ENCODE measurements around the gene FOXN3. TPM values are rescaled to one million over a fixed set of nuclear protein-coding genes. Genes with fewer than 3 reads are reported as not detected.

FOXN3 gene
- total RNA-seq, 1 donor from 2014 or later = 74.7 TPM

- no peak for DNase-seq
Measured at GRCh38 chr14:89359477-89360222, 57.4 kb downstream of the FOXN3 start.

GRCh38 chr14:89357655-89358297, 59.3 kb downstream of the FOXN3 start:
- no peak for DNase-seq

GRCh38 chr14:89356927-89357326, 60.1 kb downstream of the FOXN3 start:
- DNase-seq = no peak

GRCh38 chr14:89356496-89356895, 60.5 kb downstream of the FOXN3 start:
- DNase-seq = no peak

- no peak for DNase-seq
Measured at GRCh38 chr14:89353766-89354113, 63.3 kb downstream of the FOXN3 start.

- DNase-seq = no peak
Measured at GRCh38 chr14:89352976-89353765, 63.9 kb downstream of the FOXN3 start.

GRCh38 chr14:89351516-89352404, 65.3 kb downstream of the FOXN3 start:
- DNase-seq = peak; percentile 81

GRCh38 chr14:89351221-89351515, 65.9 kb downstream of the FOXN3 start:
- no peak for DNase-seq

GRCh38 chr14:89350152-89350551, 66.9 kb downstream of the FOXN3 start:
- no peak for DNase-seq

- DNase-seq = peak; percentile 98
Measured at GRCh38 chr14:89349171-89350008, 67.6 kb downstream of the FOXN3 start.

GRCh38 chr14:89348722-89349121, 68.3 kb downstream of the FOXN3 start:
- DNase-seq = no peak

GRCh38 chr14:89347885-89348284, 69.1 kb downstream of the FOXN3 start:
- no peak for DNase-seq

GRCh38 chr14:89344920-89345254, 72.1 kb downstream of the FOXN3 start:
- no peak for DNase-seq

- DNase-seq = no peak
Measured at GRCh38 chr14:89343356-89343755, 73.7 kb downstream of the FOXN3 start.

GRCh38 chr14:89342049-89342448, 75.0 kb downstream of the FOXN3 start:
- DNase-seq = no peak

GRCh38 chr14:89340200-89341181, 76.5 kb downstream of the FOXN3 start:
- DNase-seq = no peak

GRCh38 chr14:89339579-89339978, 77.5 kb downstream of the FOXN3 start:
- DNase-seq = no peak

- no peak for DNase-seq
Measured at GRCh38 chr14:89339158-89339557, 77.9 kb downstream of the FOXN3 start.

- DNase-seq = no peak
Measured at GRCh38 chr14:89336338-89336737, 80.7 kb downstream of the FOXN3 start.

GRCh38 chr14:89332031-89332430, 85.0 kb downstream of the FOXN3 start:
- DNase-seq = no peak

All from tongue (tissue), 2 donors.